HUES6 (cell line): ENCODE results near the gene ARPC2.

Experiments used
- H3K27ac ChIP-seq: 2 replicates; pipeline ENCODE4 v1.7.0; 2013; ENCODE audit warnings: low read depth, mild to moderate bottlenecking, low read length, inconsistent platforms
- H3K27me3 ChIP-seq: 2 replicates; pipeline ENCODE4 v1.6.1; 2013; ENCODE audit warnings: low read length; ENCODE audit not compliant: control insufficient read depth, insufficient read depth
- H3K36me3 ChIP-seq: 2 replicates; pipeline ENCODE4 v1.6.1; 2013; ENCODE audit warnings: low read length; ENCODE audit not compliant: control insufficient read depth, insufficient read depth
- H3K4me1 ChIP-seq: 2 replicates; pipeline ENCODE4 v1.6.1; 2013; ENCODE audit warnings: low read length; ENCODE audit not compliant: control insufficient read depth, insufficient read depth
- H3K4me3 ChIP-seq: 2 replicates; pipeline ENCODE4 v1.5.1; 2013; ENCODE audit warnings: low read depth, low read length
- H3K9ac ChIP-seq: one replicate; pipeline ENCODE4 v1.6.1; 2013; ENCODE audit warnings: mild to moderate bottlenecking, low read length
- H3K9me3 ChIP-seq: 2 replicates; pipeline ENCODE4 v1.6.1; 2013; ENCODE audit warnings: low read depth, low read length; ENCODE audit not compliant: control insufficient read depth, insufficient read depth

Gene ARPC2

GRCh38 chr2:218217360-218218267 is 625 bp downstream of the ARPC2 start:
- peaks cover 11% of the 10 kb centered on the region for H3K36me3 ChIP-seq
- peak overlapping the region; percentile 91 for H3K9ac ChIP-seq
- H3K27me3 ChIP-seq = no peaks in the 10 kb centered on the region
- peak overlapping the region; percentile 94 for H3K27ac ChIP-seq
- peaks cover 21% of the 10 kb centered on the region for H3K4me1 ChIP-seq
- peak overlapping the region; percentile 76 for H3K4me3 ChIP-seq
- no peaks in the 10 kb centered on the region for H3K9me3 ChIP-seq

GRCh38 chr2:218218268-218219185 is 1.5 kb downstream of the ARPC2 start:
- H3K4me1 ChIP-seq = peaks cover 21% of the 10 kb centered on the region
- H3K27me3 ChIP-seq = no peaks in the 10 kb centered on the region
- H3K36me3 ChIP-seq = peaks cover 19% of the 10 kb centered on the region
- peak overlapping the region; percentile 91 for H3K9ac ChIP-seq
- peak overlapping the region; percentile 94; the same call in 1 of the 2 replicates for H3K27ac ChIP-seq
- no peaks in the 10 kb centered on the region for H3K9me3 ChIP-seq
- peak overlapping the region; percentile 76 for H3K4me3 ChIP-seq

- Histone ChIP-seq H3K4me3 (peak overlapping the region; percentile 76; the same call in 1 of the 2 replicates), H3K9me3 (no peaks in the 10 kb centered on the region), H3K27ac (no peak overlapping the region), H3K27me3 (no peaks in the 10 kb centered on the region), H3K9ac (no peak overlapping the region), H3K36me3 (peaks cover 32% of the 10 kb centered on the region), H3K4me1 (peaks cover 21% of the 10 kb centered on the region)
These were observed 2.9 kb downstream of the ARPC2 start for GRCh38 chr2:218219934-218220333.

- Histone ChIP-seq H3K9ac (no peak overlapping the region), H3K27ac (no peak overlapping the region), H3K27me3 (no peaks in the 10 kb centered on the region), H3K4me3 (no peak overlapping the region), H3K4me1 (peaks cover 21% of the 10 kb centered on the region), H3K36me3 (peaks cover 43% of the 10 kb centered on the region), H3K9me3 (no peaks in the 10 kb centered on the region)
These were observed 4.0 kb downstream of the ARPC2 start for GRCh38 chr2:218221000-218221399.

- Histone ChIP-seq H3K27me3 (no peaks in the 10 kb centered on the region), H3K27ac (no peak overlapping the region), H3K36me3 (peaks cover 60% of the 10 kb centered on the region), H3K4me1 (peaks cover 19% of the 10 kb centered on the region), H3K4me3 (no peak overlapping the region), H3K9ac (no peak overlapping the region), H3K9me3 (no peaks in the 10 kb centered on the region)
These were observed 6.1 kb downstream of the ARPC2 start for GRCh38 chr2:218223046-218223445.

GRCh38 chr2:218224186-218224585 is 7.2 kb downstream of the ARPC2 start:
- Histone ChIP-seq H3K36me3 (peaks cover 71% of the 10 kb centered on the region), H3K4me3 (no peak overlapping the region), H3K4me1 (peaks cover 9% of the 10 kb centered on the region), H3K27me3 (no peaks in the 10 kb centered on the region), H3K9ac (no peak overlapping the region), H3K9me3 (no peaks in the 10 kb centered on the region), H3K27ac (no peak overlapping the region)

GRCh38 chr2:218226903-218227302 is 9.9 kb downstream of the ARPC2 start:
- no peak overlapping the region for H3K27ac ChIP-seq
- H3K4me3 ChIP-seq = no peak overlapping the region
- H3K27me3 ChIP-seq = no peaks in the 10 kb centered on the region
- peaks cover 88% of the 10 kb centered on the region for H3K36me3 ChIP-seq
- H3K9ac ChIP-seq = no peak overlapping the region
- no peaks in the 10 kb centered on the region; the same call in 1 of the 2 replicates for H3K4me1 ChIP-seq
- no peaks in the 10 kb centered on the region for H3K9me3 ChIP-seq

GRCh38 chr2:218228366-218229090 is 11.5 kb downstream of the ARPC2 start:
- H3K9me3 ChIP-seq = no peaks in the 10 kb centered on the region
- no peaks in the 10 kb centered on the region for H3K4me1 ChIP-seq
- peaks cover 88% of the 10 kb centered on the region for H3K36me3 ChIP-seq
- no peak overlapping the region for H3K4me3 ChIP-seq
- H3K9ac ChIP-seq = no peak overlapping the region
- H3K27ac ChIP-seq = no peak overlapping the region
- no peaks in the 10 kb centered on the region for H3K27me3 ChIP-seq

GRCh38 chr2:218229239-218229638 is 12.2 kb downstream of the ARPC2 start:
- Histone ChIP-seq H3K27me3 (no peaks in the 10 kb centered on the region), H3K4me1 (no peaks in the 10 kb centered on the region), H3K27ac (no peak overlapping the region), H3K9ac (no peak overlapping the region), H3K9me3 (no peaks in the 10 kb centered on the region), H3K36me3 (peaks cover 88% of the 10 kb centered on the region), H3K4me3 (no peak overlapping the region)

- Histone ChIP-seq H3K36me3 (peaks cover 88% of the 10 kb centered on the region), H3K27ac (no peak overlapping the region), H3K4me3 (no peak overlapping the region), H3K9me3 (no peaks in the 10 kb centered on the region), H3K9ac (no peak overlapping the region), H3K4me1 (no peaks in the 10 kb centered on the region), H3K27me3 (no peaks in the 10 kb centered on the region)
These were observed 12.9 kb downstream of the ARPC2 start for GRCh38 chr2:218229851-218230250.
